Measurements from ENCODE around the gene UQCR10. TPM values are rescaled to one million over a fixed set of nuclear protein-coding genes. Genes with fewer than 3 reads are reported as not detected.

UQCR10 gene
- total and polyA plus RNA-seq, 9 donors: 24.2 to 93.1 (median 56.4) TPM

- DNase-seq: peak in 3 of 5 donors; percentile 36 to 70 (median 44)
- Histone ChIP-seq H3K36me3 (no peaks in the 10 kb centered on the region), H3K9me3 (no peaks in the 10 kb centered on the region), H3K27ac (no peak overlapping the region), H3K4me3 (no peak overlapping the region), H3K4me1 (ENCODE audit: insufficient read depth) (no peaks in the 10 kb centered on the region), H3K27me3 (no peaks in the 10 kb centered on the region)
- TF ChIP-seq POLR2A (IDR thresholded peaks at IDR 0.05) (no peak), EP300 (IDR thresholded peaks at IDR 0.05) (no peak), CTCF (IDR thresholded peaks at IDR 0.05) (no peak)
- intact Hi-C loops (cut with DNase I): no loop called here
- WGBS, 3 donors: 36 to 48% (median 42%) methylated on average over 2 of the region's 2 CpGs
Observed at GRCh38 chr22:29816128-29816527, 49.0 kb downstream of the UQCR10 start.

GRCh38 chr22:29816539-29816938 lies 49.4 kb downstream of the UQCR10 start:
- no peaks in the 10 kb centered on the region for H3K27me3 ChIP-seq
- H3K27ac ChIP-seq: no peak overlapping the region
- H3K4me1 ChIP-seq (ENCODE audit: insufficient read depth): no peaks in the 10 kb centered on the region
- no peaks in the 10 kb centered on the region for H3K36me3 ChIP-seq
- WGBS, 3 donors: 72 to 80% (median 73%) methylated on average over 6 of the region's 6 CpGs
- no peak for DNase-seq
- intact Hi-C loops (cut with DNase I): no loop called here
- TF ChIP-seq POLR2A (IDR thresholded peaks at IDR 0.05) (no peak), EP300 (IDR thresholded peaks at IDR 0.05) (no peak), CTCF (IDR thresholded peaks at IDR 0.05) (no peak)
- H3K9me3 ChIP-seq: no peaks in the 10 kb centered on the region
- no peak overlapping the region for H3K4me3 ChIP-seq

GRCh38 chr22:29816980-29817379 lies 49.8 kb downstream of the UQCR10 start:
- Histone ChIP-seq H3K36me3 (no peaks in the 10 kb centered on the region), H3K4me1 (ENCODE audit: insufficient read depth) (no peaks in the 10 kb centered on the region), H3K27me3 (no peaks in the 10 kb centered on the region), H3K9me3 (no peaks in the 10 kb centered on the region), H3K27ac (no peak overlapping the region), H3K4me3 (no peak overlapping the region)
- intact Hi-C loops (cut with DNase I): no loop called here
- TF ChIP-seq CTCF (IDR thresholded peaks at IDR 0.05) (no peak), POLR2A (IDR thresholded peaks at IDR 0.05) (no peak), EP300 (IDR thresholded peaks at IDR 0.05) (no peak)
- WGBS, 3 donors: 89 to 94% (median 91%) methylated on average over 2 of the region's 2 CpGs
- no peak for DNase-seq

GRCh38 chr22:29817724-29818123 lies 50.6 kb downstream of the UQCR10 start:
- H3K4me3 ChIP-seq: no peak overlapping the region
- intact Hi-C loops (cut with DNase I): no loop called here
- no peaks in the 10 kb centered on the region for H3K36me3 ChIP-seq
- DNase-seq: no peak
- no peak overlapping the region for H3K27ac ChIP-seq
- no peaks in the 10 kb centered on the region for H3K9me3 ChIP-seq
- H3K27me3 ChIP-seq: no peaks in the 10 kb centered on the region
- TF ChIP-seq EP300 (IDR thresholded peaks at IDR 0.05) (no peak), POLR2A (IDR thresholded peaks at IDR 0.05) (no peak), CTCF (IDR thresholded peaks at IDR 0.05) (no peak)
- WGBS, 3 donors: 92 to 100% (median 95%) methylated on average over 1 of the region's 1 CpG
- no peaks in the 10 kb centered on the region for H3K4me1 ChIP-seq (ENCODE audit: insufficient read depth)
